Peyer's patch (tissue), 4 donors: ENCODE measurements around the gene DOCK8. TPM values are rescaled to one million over a fixed set of nuclear protein-coding genes. Genes with fewer than 3 reads are reported as not detected.
"Not testable (repeated sequence)": the region's sequence is repeated elsewhere in the genome, so short reads cannot be mapped to it uniquely, and the experiment has no call there.

Experiments
- DNase-seq, 3 donors: peaks; one replicate each; pipeline ENCODE4 v3.0.0-alpha.2; 2017 to 2019
- H3K27ac ChIP-seq, 4 donors: fragments of 200-600 bp; sonication (generic); one replicate each; pipeline ENCODE4 v1.5.1; 2016 to 2019
- H3K27me3 ChIP-seq, 2 donors: fragments of 200-600 bp; sonication (generic); one replicate each; pipeline ENCODE4 v1.5.1; 2019
- H3K36me3 ChIP-seq, 3 donors: fragments of 200-600 bp; sonication (generic); one replicate each; pipeline ENCODE4 v1.5.1; 2016 to 2019
- H3K4me1 ChIP-seq, 4 donors: fragments of 200-600 bp; sonication (generic); one replicate each; pipeline ENCODE4 v1.5.1; 2016 to 2019
- H3K4me3 ChIP-seq, 4 donors: fragments of 200-600 bp; sonication (generic); 1 replicate in 3 of 4; 2 replicates in 1 of 4; pipeline ENCODE4 v1.5.1; 2016 to 2019; ENCODE audit warnings: mild to moderate bottlenecking in 1 of 4
- H3K9me3 ChIP-seq, 4 donors: fragments of 200-600 bp; sonication (generic); one replicate each; pipeline ENCODE4 v1.5.1; 2016 to 2019; ENCODE audit warnings: mild to moderate bottlenecking in 1 of 4
- POLR2A ChIP-seq, 2 donors: fragments of 450-650 bp; IDR thresholded peaks; one replicate each; pipeline ENCODE4 v1.5.1; 2017; ENCODE audit warnings: antibody characterized with exemption in 2 of 2, mild to moderate bottlenecking in 2 of 2, moderate library complexity in 2 of 2
- total RNA-seq, 4 donors: library from RNA; depleted of rRNA; stranded (reverse); fragments of >200 nt; gene quantifications; one replicate each; pipeline ENCODE4 v1.1.0, GENCODE V29; 2016
- TF ChIP-seq, protein P1 (sequence below), 6 experiments: fragments of 450-650 bp in 4 of 6; fragments of 200-600 bp in 2 of 6; sonication (generic) in 1 of 6; IDR thresholded peaks; one replicate each; pipeline ENCODE4 v1.5.1; 2017 to 2019; ENCODE audit warnings: antibody characterized with exemption in 6 of 6, mild to moderate bottlenecking in 3 of 6, moderate library complexity in 1 of 6

Gene DOCK8
- total RNA-seq, 4 donors from 2014 or later = 14.4 to 119 (median 19.9) TPM

DNA sequence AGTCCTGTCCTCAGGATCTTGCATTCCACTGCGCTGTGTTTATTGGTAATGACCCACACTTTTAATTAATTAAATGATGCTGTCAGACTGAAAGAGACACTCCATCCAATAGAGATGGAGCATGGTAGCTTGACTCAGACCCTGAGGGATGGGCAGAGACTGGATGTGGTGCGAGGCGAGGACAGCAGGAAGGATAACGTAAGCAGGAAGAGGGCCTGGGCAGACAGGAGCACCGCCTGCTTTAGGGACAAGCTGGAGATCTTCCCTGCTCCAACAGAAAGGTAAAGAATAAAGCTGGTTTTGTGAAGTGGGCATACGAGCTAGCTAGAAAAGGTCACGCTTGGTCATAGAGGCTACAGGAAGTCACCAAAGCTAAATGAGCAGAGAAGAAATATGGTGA is 3.6 kb upstream of the DOCK8 start:
- H3K4me1 ChIP-seq = peaks cover 0 to 7% (median 0%) of the 10 kb centered on the region in 4 donors
- TF ChIP-seq POLR2A (IDR thresholded peaks at IDR 0.05) = no peak
- TF ChIP-seq, protein P1, sequence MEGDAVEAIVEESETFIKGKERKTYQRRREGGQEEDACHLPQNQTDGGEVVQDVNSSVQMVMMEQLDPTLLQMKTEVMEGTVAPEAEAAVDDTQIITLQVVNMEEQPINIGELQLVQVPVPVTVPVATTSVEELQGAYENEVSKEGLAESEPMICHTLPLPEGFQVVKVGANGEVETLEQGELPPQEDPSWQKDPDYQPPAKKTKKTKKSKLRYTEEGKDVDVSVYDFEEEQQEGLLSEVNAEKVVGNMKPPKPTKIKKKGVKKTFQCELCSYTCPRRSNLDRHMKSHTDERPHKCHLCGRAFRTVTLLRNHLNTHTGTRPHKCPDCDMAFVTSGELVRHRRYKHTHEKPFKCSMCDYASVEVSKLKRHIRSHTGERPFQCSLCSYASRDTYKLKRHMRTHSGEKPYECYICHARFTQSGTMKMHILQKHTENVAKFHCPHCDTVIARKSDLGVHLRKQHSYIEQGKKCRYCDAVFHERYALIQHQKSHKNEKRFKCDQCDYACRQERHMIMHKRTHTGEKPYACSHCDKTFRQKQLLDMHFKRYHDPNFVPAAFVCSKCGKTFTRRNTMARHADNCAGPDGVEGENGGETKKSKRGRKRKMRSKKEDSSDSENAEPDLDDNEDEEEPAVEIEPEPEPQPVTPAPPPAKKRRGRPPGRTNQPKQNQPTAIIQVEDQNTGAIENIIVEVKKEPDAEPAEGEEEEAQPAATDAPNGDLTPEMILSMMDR (IDR thresholded peaks at IDR 0.05) = no peak
- no peaks in the 10 kb centered on the region for H3K27me3 ChIP-seq
- no peaks in the 10 kb centered on the region for H3K9me3 ChIP-seq
- no peak overlapping the region for H3K27ac ChIP-seq
- no peaks in the 10 kb centered on the region for H3K36me3 ChIP-seq
- H3K4me3 ChIP-seq = no peak overlapping the region
- DNase-seq = no peak

DNA sequence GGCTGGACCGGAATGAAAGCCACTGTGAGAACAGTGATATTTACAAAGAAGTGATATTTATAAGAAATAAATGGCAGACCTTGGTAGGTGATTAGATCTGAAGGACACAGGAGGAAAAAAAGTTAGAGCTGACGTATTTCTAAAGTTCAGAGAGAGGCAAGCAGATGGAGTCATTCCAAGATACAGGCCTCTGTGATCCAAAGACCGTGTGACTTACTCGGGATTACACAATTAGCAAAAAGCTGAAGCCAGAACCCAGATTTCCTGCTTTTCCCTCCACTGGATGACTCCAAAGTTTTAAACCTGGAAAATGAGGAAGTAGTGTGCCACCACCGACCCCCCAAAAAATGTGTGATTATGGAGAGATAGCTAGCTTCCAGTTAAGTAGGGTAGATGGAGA is 3.1 kb upstream of the DOCK8 start:
- no peaks in the 10 kb centered on the region for H3K9me3 ChIP-seq
- H3K36me3 ChIP-seq = no peaks in the 10 kb centered on the region
- no peak for DNase-seq
- peak overlapping the region in 1 of 4 donors; percentile 25 for H3K27ac ChIP-seq
- H3K4me3 ChIP-seq = no peak overlapping the region
- no peaks in the 10 kb centered on the region for H3K27me3 ChIP-seq
- peaks cover 0 to 11% (median 0%) of the 10 kb centered on the region in 4 donors for H3K4me1 ChIP-seq
- no peak for TF ChIP-seq POLR2A (IDR thresholded peaks at IDR 0.05)
- TF ChIP-seq, protein P1 (IDR thresholded peaks at IDR 0.05) = no peak

DNA sequence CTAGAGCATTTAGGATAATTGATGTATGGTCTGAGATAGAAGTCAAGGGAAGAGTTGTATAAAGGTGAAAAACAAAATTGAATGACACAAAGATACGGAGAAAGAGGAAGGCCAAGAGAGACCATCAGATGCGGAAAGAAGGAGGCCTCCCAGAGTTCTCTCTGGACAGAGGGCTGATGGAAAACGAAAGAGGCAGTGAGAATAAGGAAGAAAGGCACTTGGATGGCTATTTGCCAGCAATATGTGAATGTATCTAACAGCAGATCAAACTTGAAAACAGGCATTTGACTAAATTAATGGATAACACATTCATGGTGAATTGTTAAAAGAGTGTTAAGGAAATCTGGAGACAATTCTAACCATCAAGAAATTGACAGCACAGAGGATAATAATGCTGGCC is 2.4 kb upstream of the DOCK8 start:
- peaks cover 0 to 11% (median 0%) of the 10 kb centered on the region in 4 donors for H3K4me1 ChIP-seq
- no peak for TF ChIP-seq POLR2A (IDR thresholded peaks at IDR 0.05)
- TF ChIP-seq, protein P1 (IDR thresholded peaks at IDR 0.05) = no peak
- peak overlapping the region in 1 of 4 donors; percentile 25 for H3K27ac ChIP-seq
- no peak for DNase-seq
- H3K27me3 ChIP-seq = no peaks in the 10 kb centered on the region
- H3K36me3 ChIP-seq = no peaks in the 10 kb centered on the region
- no peaks in the 10 kb centered on the region for H3K9me3 ChIP-seq
- no peak overlapping the region for H3K4me3 ChIP-seq

DNA sequence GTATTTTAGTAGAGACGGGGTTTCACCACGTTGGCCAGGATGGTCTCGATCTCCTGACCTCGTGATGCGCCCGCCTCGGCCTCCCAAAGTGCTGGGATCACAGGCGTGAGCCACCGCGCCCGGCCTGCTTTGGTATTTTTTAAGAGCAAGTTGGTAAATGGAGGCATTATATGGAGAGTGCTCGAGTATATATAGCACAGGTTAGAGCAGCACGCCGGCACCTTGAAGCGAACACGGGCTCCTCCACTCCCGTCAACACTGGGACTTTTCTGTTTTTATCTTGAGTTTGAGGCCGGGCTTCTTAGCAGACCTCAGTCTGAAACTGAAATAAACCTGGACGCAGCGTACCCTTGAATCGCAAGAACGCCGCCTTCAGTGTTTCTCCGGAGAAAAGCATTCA is 764 bp upstream of the DOCK8 start:
- Histone ChIP-seq H3K4me3 (peak overlapping the region in 2 of 4 donors; percentile 65 to 74), H3K27ac (peak overlapping the region in 1 of 4 donors; percentile 71), H3K4me1 (peaks cover 0 to 11% (median 0%) of the 10 kb centered on the region in 4 donors)
- H3K36me3 ChIP-seq, H3K9me3 ChIP-seq, H3K27me3 ChIP-seq: not testable (repeated sequence)
- DNase-seq = peak in 1 of 3 donors; percentile 17

DNA sequence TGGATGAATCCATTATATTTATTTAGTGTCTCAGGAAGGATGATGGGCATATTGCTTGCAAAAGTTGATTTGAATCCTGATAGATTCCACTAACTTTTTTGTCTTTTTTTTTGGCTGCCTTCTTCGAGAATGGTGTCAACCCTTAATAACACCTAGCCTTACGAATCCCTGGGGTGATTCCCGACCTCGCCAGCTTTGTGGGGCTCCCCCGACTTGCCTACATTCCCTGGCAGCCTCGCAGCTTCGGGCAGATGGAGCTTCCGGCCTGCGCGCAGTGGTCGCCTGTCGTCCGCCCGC is 366 bp upstream of the DOCK8 start:
- Histone ChIP-seq H3K27ac (peak overlapping the region; percentile 71 to 89 (median 80)), H3K36me3 (no peaks in the 10 kb centered on the region), H3K4me1 (peaks cover 0 to 11% (median 0%) of the 10 kb centered on the region in 4 donors), H3K9me3 (no peaks in the 10 kb centered on the region), H3K4me3 (peak overlapping the region; percentile 61 to 81 (median 70)), H3K27me3 (no peaks in the 10 kb centered on the region)
- DNase-seq = no peak
- TF ChIP-seq POLR2A (IDR thresholded peaks at IDR 0.05) = no peak
- TF ChIP-seq, protein P1 (IDR thresholded peaks at IDR 0.05) = no peak

DNA sequence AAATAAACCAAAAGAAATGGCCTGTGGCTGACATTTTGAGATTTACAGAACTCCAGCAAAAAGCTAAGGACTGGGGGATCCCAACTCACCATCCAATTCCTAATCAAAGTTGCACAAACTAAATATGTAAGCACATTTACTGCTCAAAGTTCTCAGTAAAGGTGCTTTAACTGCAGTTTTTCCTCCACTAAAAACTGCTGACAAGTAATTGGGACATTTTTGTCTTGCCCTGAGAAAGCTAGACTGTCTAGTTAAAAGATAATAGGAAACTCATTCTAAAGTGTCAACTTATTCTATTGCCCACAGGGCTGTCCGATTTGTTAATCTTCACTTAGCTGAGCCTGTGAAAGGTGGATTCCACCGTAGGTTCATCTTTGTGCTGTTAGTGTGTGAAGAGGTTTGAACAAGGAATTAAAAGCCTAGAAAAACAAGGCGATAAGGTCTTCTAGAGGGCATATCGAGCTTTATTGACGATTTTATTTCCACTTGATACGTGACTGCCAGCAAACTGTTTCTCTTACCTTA is 1.0 kb downstream of the DOCK8 start:
- Histone ChIP-seq H3K27me3 (no peaks in the 10 kb centered on the region), H3K27ac (peak overlapping the region; percentile 71 to 89 (median 80)), H3K4me1 (peaks cover 0 to 11% (median 0%) of the 10 kb centered on the region in 4 donors), H3K36me3 (no peaks in the 10 kb centered on the region), H3K9me3 (no peaks in the 10 kb centered on the region), H3K4me3 (peak overlapping the region; percentile 61 to 81 (median 70))
- TF ChIP-seq, protein P1 (IDR thresholded peaks at IDR 0.05) = no peak
- no peak for TF ChIP-seq POLR2A (IDR thresholded peaks at IDR 0.05)
- DNase-seq = no peak
